Motor neuron (in vitro differentiated cells): ENCODE measurements around the gene SMIM14. TPM values are rescaled to one million over a fixed set of nuclear protein-coding genes. Genes with fewer than 3 reads are reported as not detected.
A peak's percentile ranks its signal among the peaks of the same experiment; 100 is the strongest.
"Not testable (repeated sequence)": the region's sequence is repeated elsewhere in the genome, so short reads cannot be mapped to it uniquely, and the experiment has no call there.

Source experiments
- ATAC-seq, 8 experiments: fragments of 200-7000 bp; cut with Tn5 transposase; replicated peaks in 6 of 8; 2 replicates each; pipeline ENCODE4 v1.8.0; 2021; ENCODE audit warnings: mild to moderate bottlenecking in 8 of 8, moderate library complexity in 8 of 8
- H3K27ac ChIP-seq, 2 donors: fragments of 250-450 bp; sonication (Bioruptor Pico); 2 replicates each; pipeline ENCODE4 v1.9.0; 2021; ENCODE audit warnings: antibody characterized with exemption in 2 of 2, mild to moderate bottlenecking in 2 of 2, moderate library complexity in 1 of 2
- H3K4me1 ChIP-seq, 2 donors: fragments of 250-450 bp; sonication (Bioruptor Pico); replicated peaks in 1 of 2; 2 replicates each; pipeline ENCODE4 v1.6.1; 2021; ENCODE audit warnings: antibody characterized with exemption in 2 of 2, mild to moderate bottlenecking in 2 of 2, moderate library complexity in 1 of 2
- H3K4me3 ChIP-seq, 5 donors: fragments of 250-450 bp; sonication (Bioruptor Pico); 2 replicates each; pipeline ENCODE4 v1.9.0; 2021; ENCODE audit warnings: antibody characterized with exemption in 5 of 5, mild to moderate bottlenecking in 5 of 5, moderate library complexity in 4 of 5
- WGBS, 10 experiments: fragments of 450-650 bp; shearing (Covaris generic); methylation state at CpG; one replicate each; pipeline ENCODE4 v1.0.0; 2022; 5-methylcytosine and 5-hydroxymethylcytosine counted together
- in situ Hi-C, 9 experiments: fragments of 400-800 bp; cut with MboI; loops; one replicate each; pipeline ENCODE4 v1.15.0; 2021; ENCODE audit warnings: low sequenced_read_pairs in 9 of 9, low pct_unique_long_range_greater_than_20kb in 2 of 9; ENCODE audit not compliant: unreplicated experiment in 9 of 9
- total RNA-seq, 8 experiments: library from RNA; unstranded; fragments of 300-600 nt; gene quantifications; 2 replicates each; pipeline versions ENCODE4 v1.2.3 to v1.2.4, GENCODE V29; 2022

SMIM14 gene
- 10 to 100 TPM; 14.2 to 38.4 (median 26.1) TPM for total RNA-seq

DNA sequence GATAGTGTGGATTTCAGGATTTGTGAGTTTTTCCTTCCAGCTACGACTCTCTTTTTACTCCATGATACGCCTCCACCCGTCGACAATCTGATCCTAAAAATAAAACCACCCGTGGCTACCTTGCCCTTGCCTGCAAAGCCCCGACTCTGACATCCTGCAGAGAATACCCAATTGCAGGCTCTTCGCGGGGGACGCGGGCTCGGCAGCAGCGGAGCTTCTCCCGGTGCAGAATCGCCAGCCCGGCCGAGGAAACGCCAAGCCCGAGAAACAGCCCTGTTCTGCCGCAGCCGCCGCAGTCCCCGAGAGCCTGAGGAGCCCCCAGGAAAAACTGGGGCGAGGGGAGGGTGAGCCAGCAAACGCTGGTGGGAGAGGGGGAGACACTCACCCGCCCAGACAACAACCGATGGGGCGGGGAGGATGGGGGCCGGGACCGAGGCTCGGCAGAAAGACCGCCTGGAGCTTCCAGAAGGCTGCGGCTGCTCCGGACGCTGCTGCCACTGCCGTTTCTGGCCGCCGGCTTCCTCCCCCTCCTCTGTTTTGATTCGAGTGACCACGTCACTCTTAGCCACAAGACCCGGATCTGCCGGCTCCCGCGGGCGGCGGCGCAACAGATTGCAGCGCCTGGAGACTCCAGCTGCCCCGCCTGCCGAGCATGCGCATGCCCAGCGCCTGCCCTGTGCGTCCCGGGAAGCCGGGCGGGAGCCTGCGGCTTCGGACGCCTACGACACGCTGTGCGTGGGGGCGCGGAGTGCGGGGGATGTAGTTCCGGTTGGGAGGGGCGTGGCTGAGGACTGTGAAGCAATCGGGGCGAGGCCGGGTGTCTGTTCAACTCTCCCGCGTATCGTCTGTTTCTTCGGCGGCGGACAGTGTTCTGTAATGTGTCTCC lies at the start of gene SMIM14:
SMIM14 (minus strand) TSS at position 512 of the 886 bp plus-strand sequence. CDS start 33,720 bp downstream, outside the sequence.
- 0 to 4% (median 0%) methylated on average over 5 to 16 of the region's 75 CpGs; no CpG with 5 or more reads in 4 of the 10 experiments for WGBS, 10 experiments
- Histone ChIP-seq H3K27ac (peak within 1 kb of the TSS; percentile 92 to 94), H3K4me1 (peaks cover 6 to 13% of the 10 kb centered on the region in 2 donors), H3K4me3 (peak within 1 kb of the TSS; percentile 69 to 99 (median 74))
- ATAC-seq = peak; percentile 84 to 97 (median 94)
- in situ Hi-C loops = no loop called here

DNA sequence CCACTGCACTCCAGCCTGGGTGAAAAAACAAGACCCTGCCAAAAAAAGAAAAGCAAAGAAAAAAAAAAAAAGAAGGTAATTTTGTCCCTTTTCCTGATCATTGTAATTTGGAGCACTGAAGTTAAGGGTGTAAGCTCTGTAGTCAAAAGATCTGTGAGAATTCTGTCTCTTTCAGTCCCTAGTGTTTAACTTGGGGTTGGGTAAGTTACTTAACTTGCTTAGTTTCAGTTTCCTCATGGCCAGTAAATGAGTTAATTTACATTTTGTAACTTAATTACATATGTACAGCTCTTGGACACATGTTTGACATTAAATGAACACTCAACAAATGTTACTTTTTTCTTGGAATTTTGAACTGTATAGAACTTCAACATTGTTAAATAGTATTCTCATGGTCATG lies 48.3 kb upstream of the SMIM14 start:
- peak in 2 of 8 experiments; percentile 63 to 72 for ATAC-seq
- Histone ChIP-seq H3K4me3 (no peak overlapping the region), H3K4me1 (no peaks in the 10 kb centered on the region), H3K27ac (no peak overlapping the region)
- in situ Hi-C loops = no loop called here

DNA sequence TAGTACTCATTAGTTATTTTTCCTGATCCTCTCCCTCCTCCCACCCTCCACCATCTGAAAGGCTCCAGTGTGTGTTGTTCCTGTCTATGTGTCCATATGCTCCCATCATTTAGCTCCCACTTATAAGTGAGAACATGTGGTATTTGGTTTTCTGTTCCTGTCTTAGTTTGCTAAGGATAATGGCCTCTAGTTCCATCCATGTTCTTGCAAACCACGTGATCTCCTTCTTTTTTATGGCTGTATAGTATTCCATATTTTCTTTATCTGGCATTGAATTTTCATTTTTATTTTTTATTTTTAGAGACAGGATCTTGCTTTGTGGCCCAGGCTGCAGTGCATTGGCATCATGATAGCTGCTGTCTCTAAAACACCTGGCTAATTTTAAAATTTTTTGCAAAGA lies 47.3 kb upstream of the SMIM14 start:
- WGBS, 10 experiments = 0% methylated on average over 1 of the region's 1 CpG; no CpG with 5 or more reads in 1 of the 10 experiments
- H3K4me3 ChIP-seq = no peak overlapping the region
- no peak overlapping the region for H3K27ac ChIP-seq
- no peak for ATAC-seq
- in situ Hi-C loops = no loop called here
- no peaks in the 10 kb centered on the region for H3K4me1 ChIP-seq

DNA sequence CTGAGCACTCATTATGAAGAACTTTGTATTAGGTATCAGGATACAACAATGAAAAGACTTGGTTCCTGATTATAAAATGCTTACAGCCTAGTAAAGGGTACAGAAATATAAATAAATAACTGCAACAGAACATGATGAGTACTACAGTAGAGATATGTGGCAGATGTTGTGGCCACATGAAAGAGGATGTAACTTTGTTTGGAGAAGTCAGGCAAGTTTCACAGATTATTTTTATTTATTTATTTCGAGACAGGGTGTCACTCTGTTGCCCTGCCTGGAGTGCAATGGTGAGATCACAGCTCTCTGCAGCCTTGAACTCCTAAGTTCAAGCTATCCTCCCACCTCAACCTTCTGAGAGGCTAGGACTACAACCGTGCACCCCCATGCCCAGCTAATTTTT lies 43.5 kb upstream of the SMIM14 start:
- H3K4me3 ChIP-seq = no peak overlapping the region
- H3K27ac ChIP-seq = no peak overlapping the region
- in situ Hi-C loops = no loop called here
- ATAC-seq = no peak
- H3K4me1 ChIP-seq = no peaks in the 10 kb centered on the region
- 0 to 92% (median 79%) methylated on average over 1 to 2 of the region's 2 CpGs; no CpG with 5 or more reads in 2 of the 10 experiments for WGBS, 10 experiments

DNA sequence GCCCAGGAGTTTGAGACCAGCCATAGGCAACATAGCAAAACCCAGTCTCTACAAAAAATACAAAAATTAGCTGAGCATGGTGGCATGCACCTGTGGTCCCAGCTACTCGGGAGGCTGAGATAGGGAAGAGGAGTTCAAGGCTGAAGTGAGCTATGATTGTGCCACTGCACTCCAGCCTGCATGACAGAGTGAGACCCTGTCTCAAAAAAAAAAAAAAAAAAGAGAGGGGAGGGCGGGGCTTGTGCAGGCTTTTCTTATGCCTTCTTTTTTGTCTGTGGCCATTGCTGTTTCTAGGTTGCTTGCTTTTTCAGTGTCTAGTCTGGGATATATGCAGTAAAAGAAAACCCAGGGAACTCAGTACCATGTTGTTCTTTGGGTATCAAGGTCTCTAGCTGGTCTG lies 42.3 kb upstream of the SMIM14 start:
- WGBS, 10 experiments = 67 to 83% (median 82%) methylated on average over 1 of the region's 2 CpGs; no CpG with 5 or more reads in 6 of the 10 experiments
- ATAC-seq = not testable (repeated sequence)

DNA sequence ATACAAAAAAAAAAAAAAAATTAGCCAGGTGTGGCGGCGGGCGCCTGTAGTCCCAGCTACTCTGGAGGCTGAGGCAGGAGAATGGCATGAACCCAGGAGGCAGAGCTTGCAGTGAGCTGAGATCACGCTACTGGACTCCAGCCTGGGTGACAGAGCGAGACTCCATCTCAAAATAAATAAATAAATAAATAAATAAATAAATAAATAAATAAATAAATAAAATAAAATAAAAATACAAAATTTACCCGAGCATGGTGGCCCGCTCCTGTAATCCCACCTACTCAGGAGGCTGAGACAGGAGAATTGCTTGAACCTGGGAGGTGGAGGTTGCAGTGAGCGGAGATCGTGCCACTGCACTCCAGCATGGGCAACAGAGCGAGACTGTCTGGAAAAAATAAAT lies 37.0 kb upstream of the SMIM14 start:
- 71 to 98% (median 96%) methylated on average over 3 to 10 of the region's 10 CpGs; no CpG with 5 or more reads in 1 of the 10 experiments for WGBS, 10 experiments
- H3K4me1 ChIP-seq, in situ Hi-C loops, H3K27ac ChIP-seq, ATAC-seq, H3K4me3 ChIP-seq: not testable (repeated sequence)

More for the DNA sequence above, 42.3 kb upstream of the SMIM14 start:
- H3K27ac ChIP-seq, in situ Hi-C loops, H3K4me3 ChIP-seq, H3K4me1 ChIP-seq: not testable (repeated sequence)

DNA sequence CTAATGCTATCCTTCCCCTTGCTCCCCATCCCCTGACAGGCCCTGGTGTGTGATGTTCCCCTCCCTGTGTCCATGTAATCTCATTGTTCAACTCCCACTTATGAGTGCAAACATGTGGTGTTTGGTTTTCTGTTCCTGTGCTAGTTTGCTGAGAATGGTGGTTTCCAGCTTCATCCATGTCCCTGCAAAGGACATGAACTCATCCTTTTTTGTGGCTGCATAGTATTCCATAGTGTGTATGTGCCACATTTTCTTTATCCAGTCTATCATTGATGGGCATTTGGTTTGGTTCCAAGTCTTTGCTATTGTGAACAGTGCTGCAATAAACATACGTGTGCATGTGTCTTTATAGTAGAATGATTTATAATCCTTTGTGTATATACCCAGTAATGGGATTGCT lies 31.6 kb upstream of the SMIM14 start:
- in situ Hi-C loops, H3K27ac ChIP-seq, H3K4me1 ChIP-seq, ATAC-seq, H3K4me3 ChIP-seq: not testable (repeated sequence)
- WGBS, 10 experiments = no CpG with 5 or more reads among the region's 1 CpG

DNA sequence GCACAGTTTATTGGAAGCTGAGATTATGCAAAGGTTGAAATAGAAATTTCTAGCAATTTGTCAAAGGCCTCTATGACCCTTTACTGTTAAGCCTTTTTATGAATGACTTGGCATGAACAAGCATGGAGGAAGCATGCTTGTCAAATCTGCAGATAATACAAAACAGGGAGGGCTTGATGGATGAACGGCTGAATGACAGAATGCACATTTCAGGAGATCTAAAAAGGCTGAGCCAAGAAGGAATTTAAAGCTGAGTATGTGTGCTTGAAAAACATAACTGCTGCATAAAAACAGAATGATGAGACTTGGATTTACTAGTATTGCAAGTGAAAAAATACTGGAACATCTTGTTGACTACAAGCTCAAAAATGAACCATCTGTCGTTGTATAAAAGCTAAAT lies 30.2 kb upstream of the SMIM14 start:
- ATAC-seq = no peak
- 34 to 100% (median 78%) methylated on average over 1 to 2 of the region's 2 CpGs for WGBS, 10 experiments
- in situ Hi-C loops = no loop called here
- H3K27ac ChIP-seq = no peak overlapping the region
- no peak overlapping the region for H3K4me3 ChIP-seq
- peaks cover 6 to 9% of the 10 kb centered on the region in 2 donors for H3K4me1 ChIP-seq

DNA sequence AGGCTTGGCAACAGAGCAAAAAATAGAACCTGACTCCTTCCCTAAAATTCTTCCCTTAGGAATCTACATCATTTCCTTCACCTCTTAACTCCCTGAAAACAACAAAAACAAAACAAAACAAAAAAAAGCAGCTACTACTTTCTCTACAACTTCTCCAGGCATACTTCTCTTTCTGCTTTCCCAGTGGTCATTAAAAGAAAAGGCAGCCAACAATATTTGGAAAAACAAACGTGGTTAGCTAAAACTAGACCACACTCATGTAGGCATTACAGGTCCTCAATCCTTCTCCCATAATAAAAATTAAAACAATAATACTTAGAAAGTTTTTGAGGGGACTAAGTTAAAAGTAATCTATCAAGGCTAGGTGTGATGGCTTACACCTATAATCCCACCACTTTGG lies 29.0 kb upstream of the SMIM14 start:
- no peak for ATAC-seq
- Histone ChIP-seq H3K4me1 (peaks cover 6 to 9% of the 10 kb centered on the region in 2 donors), H3K27ac (no peak overlapping the region), H3K4me3 (no peak overlapping the region)
- WGBS, 10 experiments = 0 to 83% (median 43%) methylated on average over 1 of the region's 1 CpG; no CpG with 5 or more reads in 3 of the 10 experiments
- in situ Hi-C loops = no loop called here

DNA sequence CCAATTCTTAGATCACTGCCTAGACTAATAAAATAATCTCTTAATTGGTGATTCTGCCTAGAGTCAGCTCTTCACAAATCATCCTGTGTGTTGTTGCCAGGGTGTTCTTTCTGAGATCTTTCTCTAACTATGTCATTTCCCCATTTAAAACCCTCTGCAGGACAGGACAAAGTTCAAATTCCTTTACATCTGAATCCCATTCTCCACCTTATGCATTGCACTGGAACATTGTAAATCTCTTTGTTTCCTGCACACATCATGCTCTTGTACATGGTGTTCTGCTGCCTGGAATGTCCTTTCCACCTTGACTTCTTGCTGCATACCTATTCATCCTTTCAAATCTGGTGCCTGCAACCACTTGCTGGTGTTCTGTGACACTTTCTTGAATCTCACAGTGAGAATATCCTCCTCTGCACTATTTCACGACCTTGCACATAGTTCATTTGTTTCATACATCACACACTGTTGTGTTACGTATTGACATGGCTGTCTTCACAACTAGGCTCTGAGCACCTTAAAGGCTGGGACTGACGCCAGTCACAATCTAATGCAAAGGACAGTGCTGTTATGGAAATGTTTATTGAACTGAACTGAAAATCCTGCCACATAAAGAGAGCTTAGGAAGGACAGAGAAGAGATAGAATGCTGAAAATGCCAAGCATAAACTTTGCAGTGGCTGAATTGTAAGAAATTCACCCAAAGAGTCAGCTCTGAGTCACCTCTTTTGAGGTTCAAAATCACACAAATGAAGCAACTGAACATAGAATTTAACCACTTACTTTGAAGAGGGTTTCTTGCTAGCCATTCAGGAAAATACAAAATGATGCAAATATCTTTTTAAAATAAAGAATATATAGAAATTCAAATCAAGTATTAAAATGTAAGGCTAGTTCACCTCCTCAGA lies 26.4 kb upstream of the SMIM14 start:
- peaks cover 6 to 9% of the 10 kb centered on the region in 2 donors for H3K4me1 ChIP-seq
- in situ Hi-C loops = no loop called here
- ATAC-seq = peak in 4 of 8 experiments; percentile 31 to 82 (median 58)
- no peak overlapping the region for H3K27ac ChIP-seq
- no peak overlapping the region for H3K4me3 ChIP-seq
- WGBS, 10 experiments = 13 to 67% (median 60%) methylated on average over 1 to 3 of the region's 3 CpGs

DNA sequence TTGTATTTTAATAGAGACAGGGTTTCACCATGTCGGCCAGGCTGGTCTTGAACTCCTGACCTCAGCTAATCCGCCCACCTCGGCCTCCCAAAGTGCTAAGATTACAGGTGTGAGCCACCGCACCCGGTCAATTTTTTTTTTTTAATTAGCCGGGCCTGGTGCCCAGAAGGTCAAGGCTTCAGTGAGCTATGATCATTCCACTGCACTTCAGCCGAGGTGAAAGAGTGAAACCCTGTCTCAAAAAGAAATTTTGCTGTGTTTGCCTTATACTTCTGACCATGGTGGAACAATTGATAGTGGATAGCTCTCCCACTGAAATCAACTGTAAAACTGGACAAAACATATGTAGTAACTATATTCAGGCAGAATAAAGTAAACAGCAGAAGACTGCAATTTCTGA lies 24.0 kb upstream of the SMIM14 start:
- Histone ChIP-seq H3K4me1 (peaks cover 6 to 9% of the 10 kb centered on the region in 2 donors), H3K27ac (no peak overlapping the region), H3K4me3 (no peak overlapping the region)
- in situ Hi-C loops = no loop called here
- ATAC-seq = no peak
- 89 to 100% (median 97%) methylated on average over 1 to 6 of the region's 7 CpGs for WGBS, 10 experiments

DNA sequence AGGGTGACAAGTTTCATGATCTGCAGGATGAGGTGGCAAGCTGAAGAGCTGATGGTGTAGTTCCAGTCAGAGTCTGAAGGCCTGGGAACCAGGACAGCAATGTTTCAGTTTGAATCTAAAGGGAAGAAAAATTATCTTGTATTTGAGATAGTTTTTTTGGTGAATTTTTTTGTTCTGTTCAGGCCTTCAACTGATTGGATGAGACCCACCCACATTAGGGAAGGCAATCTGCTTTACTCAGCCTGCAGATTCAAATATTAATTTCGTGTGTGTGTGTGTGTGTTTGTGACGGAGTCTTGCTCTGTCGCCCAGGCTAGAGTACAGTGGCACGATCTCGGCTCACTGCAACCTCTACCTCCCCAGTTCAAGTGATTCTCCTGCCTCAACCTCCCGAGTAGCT lies 22.1 kb upstream of the SMIM14 start:
- in situ Hi-C loops = no loop called here
- 76 to 100% (median 96%) methylated on average over 2 to 5 of the region's 6 CpGs; no CpG with 5 or more reads in 5 of the 10 experiments for WGBS, 10 experiments
- no peak for ATAC-seq
- Histone ChIP-seq H3K4me1 (peaks cover 6 to 9% of the 10 kb centered on the region in 2 donors), H3K4me3 (no peak overlapping the region), H3K27ac (no peak overlapping the region)

DNA sequence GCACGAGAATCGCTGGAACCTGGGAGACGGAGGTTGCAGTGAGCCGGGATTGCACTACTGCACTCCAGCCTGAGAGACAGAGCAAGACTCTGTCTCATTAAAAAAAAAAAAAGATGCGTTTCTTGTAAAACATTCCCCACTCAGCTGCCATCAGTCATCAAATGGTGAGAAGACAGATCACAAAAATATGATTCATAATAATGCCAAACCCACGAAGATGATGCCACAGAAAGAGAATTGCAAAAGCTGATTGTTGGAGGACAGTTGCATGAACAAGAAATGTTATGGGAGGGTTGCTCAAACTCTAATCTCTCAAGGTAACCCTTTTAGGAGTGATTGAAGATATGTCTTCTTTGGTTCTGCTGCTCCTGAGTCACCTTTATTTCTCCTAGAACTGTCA lies 21.4 kb upstream of the SMIM14 start:
- ATAC-seq = no peak
- Histone ChIP-seq H3K4me3 (no peak overlapping the region), H3K4me1 (peaks cover 1 to 6% of the 10 kb centered on the region in 2 donors), H3K27ac (no peak overlapping the region)
- 20 to 100% (median 80%) methylated on average over 1 to 6 of the region's 6 CpGs; no CpG with 5 or more reads in 2 of the 10 experiments for WGBS, 10 experiments
- in situ Hi-C loops = no loop called here
